Mucosa of rectum (tissue), 2 donors: ENCODE measurements around the gene RHPN2.
"Not testable (repeated sequence)": the region's sequence is repeated elsewhere in the genome, so short reads cannot be mapped to it uniquely, and the experiment has no call there.

Source experiments
- H3K27ac ChIP-seq, 2 donors: one replicate each; pipeline ENCODE4 v1.7.0; 2013; ENCODE audit warnings: inconsistent platforms in 2 of 2, low read depth in 2 of 2, low read length in 2 of 2
- H3K27me3 ChIP-seq, 2 donors: one replicate each; pipeline ENCODE4 v1.7.0; 2013; ENCODE audit warnings: low read length in 2 of 2; ENCODE audit not compliant: control insufficient read depth in 2 of 2, insufficient read depth in 2 of 2
- H3K36me3 ChIP-seq, 2 donors: one replicate each; pipeline ENCODE4 v1.7.0; 2013; ENCODE audit warnings: low read length in 2 of 2; ENCODE audit not compliant: control insufficient read depth in 2 of 2, insufficient read depth in 2 of 2
- H3K4me1 ChIP-seq, 2 donors: one replicate each; pipeline ENCODE4 v1.7.0; 2013; ENCODE audit warnings: low read length in 2 of 2, mild to moderate bottlenecking in 1 of 2; ENCODE audit not compliant: control insufficient read depth in 2 of 2, insufficient read depth in 2 of 2
- H3K4me3 ChIP-seq, 2 donors: one replicate each; pipeline ENCODE4 v1.7.0; 2013; ENCODE audit warnings: low read length in 2 of 2
- H3K9ac ChIP-seq, 2 donors: one replicate each; pipeline ENCODE4 v1.7.0; 2013; ENCODE audit warnings: low read length in 2 of 2, low read depth in 1 of 2, mild to moderate bottlenecking in 1 of 2
- H3K9me3 ChIP-seq, 2 donors: one replicate each; pipeline ENCODE4 v1.7.0; 2013; ENCODE audit warnings: low read length in 2 of 2; ENCODE audit not compliant: control insufficient read depth in 2 of 2
- donor health status: healthy.
- donor health status: Normal muscosa, but diverticular disease.

The RHPN2 gene

GRCh38 chr19:32982488-32982887 lies 82.2 kb downstream of the RHPN2 start:
- H3K27ac ChIP-seq, H3K4me1 ChIP-seq, H3K4me3 ChIP-seq, H3K9me3 ChIP-seq, H3K27me3 ChIP-seq, H3K9ac ChIP-seq: not testable (repeated sequence)
- peaks cover 9 to 14% of the 10 kb centered on the region in 2 donors for H3K36me3 ChIP-seq

- H3K27me3 ChIP-seq: not testable (repeated sequence)
- peaks cover 10 to 12% of the 10 kb centered on the region in 2 donors for H3K36me3 ChIP-seq
Observed at GRCh38 chr19:32979807-32980206, 84.9 kb downstream of the RHPN2 start.

GRCh38 chr19:32977813-32978212 lies 86.9 kb downstream of the RHPN2 start:
- not testable (repeated sequence) for H3K9me3 ChIP-seq, H3K27me3 ChIP-seq, H3K4me3 ChIP-seq, H3K9ac ChIP-seq
- Histone ChIP-seq H3K4me1 (peaks cover 3 to 12% of the 10 kb centered on the region in 2 donors), H3K27ac (peak overlapping the region in 1 of 2 donors; percentile 56), H3K36me3 (peaks cover 10 to 11% of the 10 kb centered on the region in 2 donors)

More at GRCh38 chr19:32979807-32980206, 84.9 kb downstream of the RHPN2 start:
- H3K4me1 ChIP-seq: peaks cover 3 to 12% of the 10 kb centered on the region in 2 donors
- H3K9ac ChIP-seq, H3K9me3 ChIP-seq, H3K4me3 ChIP-seq, H3K27ac ChIP-seq: not testable (repeated sequence)

GRCh38 chr19:32977280-32977679 lies 87.4 kb downstream of the RHPN2 start:
- Histone ChIP-seq H3K4me3 (no peak overlapping the region), H3K9me3 (no peaks in the 10 kb centered on the region), H3K9ac (peak overlapping the region in 1 of 2 donors; percentile 5), H3K27ac (peak overlapping the region; percentile 56 to 67), H3K4me1 (peaks cover 5 to 12% of the 10 kb centered on the region in 2 donors), H3K27me3 (no peaks in the 10 kb centered on the region), H3K36me3 (peaks cover 10 to 11% of the 10 kb centered on the region in 2 donors)

GRCh38 chr19:32976223-32976805 lies 88.4 kb downstream of the RHPN2 start:
- peaks cover 10 to 11% of the 10 kb centered on the region in 2 donors for H3K36me3 ChIP-seq
- H3K27ac ChIP-seq: peak overlapping the region; percentile 56 to 67
- no peak overlapping the region for H3K9ac ChIP-seq
- no peaks in the 10 kb centered on the region for H3K27me3 ChIP-seq
- no peak overlapping the region for H3K4me3 ChIP-seq
- peaks cover 7 to 13% of the 10 kb centered on the region in 2 donors for H3K4me1 ChIP-seq
- no peaks in the 10 kb centered on the region for H3K9me3 ChIP-seq

GRCh38 chr19:32971715-32972540 lies 92.8 kb downstream of the RHPN2 start, which contains the start of the genes CEP89 and FAAP24:
TSS of gene CEP89 (minus strand) at chr19:32971958. CDS start at chr19:32971874, 84 bp downstream.
TSS of gene FAAP24 (plus strand) at chr19:32972242. CDS start at chr19:32973197, 955 bp downstream.
- H3K9me3 ChIP-seq: no peaks in the 10 kb centered on the region
- peak within 1 kb of the TSS; percentile 93 for H3K4me3 ChIP-seq
- peak within 1 kb of the TSS; percentile 72 to 82 for H3K27ac ChIP-seq
- peaks cover 10 to 12% of the 10 kb centered on the region in 2 donors for H3K4me1 ChIP-seq
- H3K9ac ChIP-seq: peak within 1 kb of the TSS; percentile 89 to 90
- H3K36me3 ChIP-seq: peaks cover 0 to 2% of the 10 kb centered on the region in 2 donors
- no peaks in the 10 kb centered on the region for H3K27me3 ChIP-seq

- Histone ChIP-seq H3K36me3 (peaks cover 0 to 2% of the 10 kb centered on the region in 2 donors), H3K4me1 (peaks cover 6 to 10% of the 10 kb centered on the region in 2 donors), H3K9ac (peak overlapping the region; percentile 63 to 76), H3K4me3 (peak overlapping the region; percentile 85 to 93), H3K27ac (no peak overlapping the region), H3K27me3 (no peaks in the 10 kb centered on the region), H3K9me3 (no peaks in the 10 kb centered on the region)
Observed at GRCh38 chr19:32971012-32971595, 93.6 kb downstream of the RHPN2 start.

- Histone ChIP-seq H3K9me3 (no peaks in the 10 kb centered on the region), H3K27me3 (no peaks in the 10 kb centered on the region), H3K4me3 (no peak overlapping the region), H3K27ac (no peak overlapping the region), H3K4me1 (peaks cover 6 to 10% of the 10 kb centered on the region in 2 donors), H3K9ac (no peak overlapping the region), H3K36me3 (peaks cover 0 to 6% of the 10 kb centered on the region in 2 donors)
Observed at GRCh38 chr19:32969549-32969948, 95.1 kb downstream of the RHPN2 start.

GRCh38 chr19:32966750-32967149 lies 97.9 kb downstream of the RHPN2 start:
- no peak overlapping the region for H3K27ac ChIP-seq
- H3K9me3 ChIP-seq: no peaks in the 10 kb centered on the region
- H3K36me3 ChIP-seq: peaks cover 8 to 11% of the 10 kb centered on the region in 2 donors
- H3K4me1 ChIP-seq: peaks cover 6% of the 10 kb centered on the region in 2 donors
- H3K9ac ChIP-seq: no peak overlapping the region
- no peaks in the 10 kb centered on the region for H3K27me3 ChIP-seq
- no peak overlapping the region for H3K4me3 ChIP-seq

GRCh38 chr19:32945260-32945659 lies 119.4 kb downstream of the RHPN2 start:
- Histone ChIP-seq H3K27ac (no peak overlapping the region), H3K36me3 (peaks cover 13 to 44% of the 10 kb centered on the region in 2 donors), H3K9ac (no peak overlapping the region), H3K27me3 (no peaks in the 10 kb centered on the region), H3K9me3 (no peaks in the 10 kb centered on the region), H3K4me1 (no peaks in the 10 kb centered on the region), H3K4me3 (no peak overlapping the region)
